GM12878 (cell line): ENCODE measurements around the gene SLFN13. TPM values are rescaled to one million over a fixed set of nuclear protein-coding genes. Genes with fewer than 3 reads are reported as not detected.

Experiments
- ATF3 ChIP-seq: IDR thresholded peaks from 2 replicates; pipeline ENCODE4 v1.6.1; 2011; ENCODE audit warnings: low read depth, mild to moderate bottlenecking, low read length, moderate library complexity, borderline replicate concordance; ENCODE audit errors: extremely low read depth
- BCLAF1 ChIP-seq: fragments of 450-650 bp; IDR thresholded peaks from 2 replicates; pipeline ENCODE4 v1.6.1; 2017; ENCODE audit warnings: antibody characterized with exemption, mild to moderate bottlenecking, moderate library complexity
- CBFB ChIP-seq: IDR thresholded peaks from 2 replicates; pipeline ENCODE4 v1.6.1; 2016; ENCODE audit warnings: antibody characterized with exemption, low read depth
- CUX1 ChIP-seq: IDR thresholded peaks from 2 replicates; pipeline ENCODE4 v1.6.1; 2012; ENCODE audit warnings: improper control_type of control experiment, low read depth, low read length; ENCODE audit not compliant: insufficient replicate concordance
- HDAC2 ChIP-seq: fragments of 200-600 bp; sonication (generic); IDR thresholded peaks from 2 replicates; pipeline ENCODE4 v1.6.1; 2017
- KDM1A ChIP-seq: fragments of 200-600 bp; sonication (generic); IDR thresholded peaks from 2 replicates; pipeline ENCODE4 v1.6.1; 2016; ENCODE audit warnings: borderline replicate concordance
- POU2F2 ChIP-seq: IDR thresholded peaks from 3 replicates; pipeline ENCODE4 v1.6.1; 2011; ENCODE audit warnings: low read depth, mild to moderate bottlenecking, low read length, borderline replicate concordance
- SPI1 ChIP-seq: IDR thresholded peaks from 2 replicates; pipeline ENCODE4 v1.6.1; 2011; ENCODE audit warnings: low read depth, mild to moderate bottlenecking, low read length, moderate library complexity, borderline replicate concordance; ENCODE audit not compliant: insufficient read depth
- ZNF622 ChIP-seq: fragments of 450-650 bp; IDR thresholded peaks from 2 replicates; pipeline ENCODE4 v1.6.1; 2017; ENCODE audit warnings: mild to moderate bottlenecking, inconsistent platforms
- polyA plus RNA-seq, 11 experiments: library from polyadenylated mRNA; depleted of rRNA in 4 of 11; unstranded in 6 of 11; stranded (reverse) in 5 of 11; fragments of >200 nt; fragmentation: Nextera tagmentation in 4 of 11; fragmentation: Illumina TruSeq in 1 of 11; extraction: Ambion mirVana in 4 of 11; extraction: Trizol in 1 of 11; gene quantifications; 1 replicate in 1 of 11; 2 replicates in 10 of 11; pipeline versions ENCODE4 v1.2.1 to v1.2.3, GENCODE V29; 2011 to 2016; ENCODE audit warnings: inconsistent platforms in 2 of 11, missing spikeins in 2 of 11, low read depth in 1 of 11
- total RNA-seq, 4 experiments: library from RNA; depleted of rRNA in 3 of 4; stranded (reverse); fragments of >200 nt in 3 of 4; fragmentation: Illumina TruSeq in 1 of 4; extraction: Trizol in 1 of 4; gene quantifications; 2 replicates each; pipeline versions ENCODE4 v1.2.1 to v1.2.3, GENCODE V29; 2013 to 2021
- TF ChIP-seq, protein P1 (sequence below): fragments of 450-650 bp; IDR thresholded peaks from 2 replicates; pipeline ENCODE4 v1.6.1; 2017; ENCODE audit warnings: mild to moderate bottlenecking, moderate library complexity
- TF ChIP-seq, protein P2 (sequence below): fragments of 450-650 bp; IDR thresholded peaks from 2 replicates; pipeline ENCODE4 v1.6.1; 2018; ENCODE audit warnings: mild to moderate bottlenecking, low read depth, moderate library complexity; ENCODE audit not compliant: partially characterized antibody

The SLFN13 gene
- total and polyA plus RNA-seq, 10 of the 15 experiments (the other 5 are each of a cell fraction or from before 2014, with no cell fraction given): 12.4 to 82.4 (median 61.9) TPM

- TF ChIP-seq CUX1 (no peak), SPI1 (0 out of 2 replicates have a peak, but pooled peaks have one; percentile 24), CBFB (no peak), ZNF622 (no peak), POU2F2 (no peak), BCLAF1 (no peak), HDAC2 (no peak), ATF3 (no peak), KDM1A (no peak)
- TF ChIP-seq, protein P1, sequence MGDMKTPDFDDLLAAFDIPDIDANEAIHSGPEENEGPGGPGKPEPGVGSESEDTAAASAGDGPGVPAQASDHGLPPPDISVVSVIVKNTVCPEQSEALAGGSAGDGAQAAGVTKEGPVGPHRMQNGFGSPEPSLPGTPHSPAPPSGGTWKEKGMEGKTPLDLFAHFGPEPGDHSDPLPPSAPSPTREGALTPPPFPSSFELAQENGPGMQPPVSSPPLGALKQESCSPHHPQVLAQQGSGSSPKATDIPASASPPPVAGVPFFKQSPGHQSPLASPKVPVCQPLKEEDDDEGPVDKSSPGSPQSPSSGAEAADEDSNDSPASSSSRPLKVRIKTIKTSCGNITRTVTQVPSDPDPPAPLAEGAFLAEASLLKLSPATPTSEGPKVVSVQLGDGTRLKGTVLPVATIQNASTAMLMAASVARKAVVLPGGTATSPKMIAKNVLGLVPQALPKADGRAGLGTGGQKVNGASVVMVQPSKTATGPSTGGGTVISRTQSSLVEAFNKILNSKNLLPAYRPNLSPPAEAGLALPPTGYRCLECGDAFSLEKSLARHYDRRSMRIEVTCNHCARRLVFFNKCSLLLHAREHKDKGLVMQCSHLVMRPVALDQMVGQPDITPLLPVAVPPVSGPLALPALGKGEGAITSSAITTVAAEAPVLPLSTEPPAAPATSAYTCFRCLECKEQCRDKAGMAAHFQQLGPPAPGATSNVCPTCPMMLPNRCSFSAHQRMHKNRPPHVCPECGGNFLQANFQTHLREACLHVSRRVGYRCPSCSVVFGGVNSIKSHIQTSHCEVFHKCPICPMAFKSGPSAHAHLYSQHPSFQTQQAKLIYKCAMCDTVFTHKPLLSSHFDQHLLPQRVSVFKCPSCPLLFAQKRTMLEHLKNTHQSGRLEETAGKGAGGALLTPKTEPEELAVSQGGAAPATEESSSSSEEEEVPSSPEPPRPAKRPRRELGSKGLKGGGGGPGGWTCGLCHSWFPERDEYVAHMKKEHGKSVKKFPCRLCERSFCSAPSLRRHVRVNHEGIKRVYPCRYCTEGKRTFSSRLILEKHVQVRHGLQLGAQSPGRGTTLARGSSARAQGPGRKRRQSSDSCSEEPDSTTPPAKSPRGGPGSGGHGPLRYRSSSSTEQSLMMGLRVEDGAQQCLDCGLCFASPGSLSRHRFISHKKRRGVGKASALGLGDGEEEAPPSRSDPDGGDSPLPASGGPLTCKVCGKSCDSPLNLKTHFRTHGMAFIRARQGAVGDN: no peak
- TF ChIP-seq, protein P2, sequence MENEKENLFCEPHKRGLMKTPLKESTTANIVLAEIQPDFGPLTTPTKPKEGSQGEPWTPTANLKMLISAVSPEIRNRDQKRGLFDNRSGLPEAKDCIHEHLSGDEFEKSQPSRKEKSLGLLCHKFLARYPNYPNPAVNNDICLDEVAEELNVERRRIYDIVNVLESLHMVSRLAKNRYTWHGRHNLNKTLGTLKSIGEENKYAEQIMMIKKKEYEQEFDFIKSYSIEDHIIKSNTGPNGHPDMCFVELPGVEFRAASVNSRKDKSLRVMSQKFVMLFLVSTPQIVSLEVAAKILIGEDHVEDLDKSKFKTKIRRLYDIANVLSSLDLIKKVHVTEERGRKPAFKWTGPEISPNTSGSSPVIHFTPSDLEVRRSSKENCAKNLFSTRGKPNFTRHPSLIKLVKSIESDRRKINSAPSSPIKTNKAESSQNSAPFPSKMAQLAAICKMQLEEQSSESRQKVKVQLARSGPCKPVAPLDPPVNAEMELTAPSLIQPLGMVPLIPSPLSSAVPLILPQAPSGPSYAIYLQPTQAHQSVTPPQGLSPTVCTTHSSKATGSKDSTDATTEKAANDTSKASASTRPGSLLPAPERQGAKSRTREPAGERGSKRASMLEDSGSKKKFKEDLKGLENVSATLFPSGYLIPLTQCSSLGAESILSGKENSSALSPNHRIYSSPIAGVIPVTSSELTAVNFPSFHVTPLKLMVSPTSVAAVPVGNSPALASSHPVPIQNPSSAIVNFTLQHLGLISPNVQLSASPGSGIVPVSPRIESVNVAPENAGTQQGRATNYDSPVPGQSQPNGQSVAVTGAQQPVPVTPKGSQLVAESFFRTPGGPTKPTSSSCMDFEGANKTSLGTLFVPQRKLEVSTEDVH: no peak
Measured at GRCh38 chr17:35433075-35433894, 15.3 kb downstream of the SLFN13 start (continued).
